Liver (tissue), 9 donors: Measurements from ENCODE around the gene PDLIM7. TPM values are rescaled to one million over a fixed set of nuclear protein-coding genes. Genes with fewer than 3 reads are reported as not detected.

Source experiments
- DNase-seq: peaks from one replicate; pipeline ENCODE4 v3.0.0-alpha.2; 2017; ENCODE audit warnings: low spot score
- H3K27ac ChIP-seq, 2 donors: one replicate each; pipeline ENCODE4 v1.7.0; 2013; ENCODE audit warnings: inconsistent platforms in 2 of 2, low read length in 2 of 2, control low read depth in 1 of 2, low read depth in 1 of 2, mild to moderate bottlenecking in 1 of 2
- H3K27me3 ChIP-seq, 4 donors: one replicate each; pipeline versions ENCODE4 v1.6.1 to v1.7.0; 2013; ENCODE audit warnings: low read length in 3 of 4, inconsistent platforms in 1 of 4, mild to moderate bottlenecking in 1 of 4, moderate library complexity in 1 of 4; ENCODE audit not compliant: control insufficient read depth in 4 of 4, insufficient read depth in 4 of 4
- H3K36me3 ChIP-seq, 4 donors: one replicate each; pipeline versions ENCODE4 v1.6.1 to v1.7.0; 2013; ENCODE audit warnings: low read length in 3 of 4, mild to moderate bottlenecking in 3 of 4, low read depth in 1 of 4, moderate library complexity in 1 of 4; ENCODE audit not compliant: control insufficient read depth in 4 of 4, insufficient read depth in 3 of 4
- H3K4me1 ChIP-seq, 4 donors: one replicate each; pipeline versions ENCODE4 v1.6.1 to v1.7.0; 2013; ENCODE audit warnings: low read length in 3 of 4, mild to moderate bottlenecking in 3 of 4, moderate library complexity in 1 of 4; ENCODE audit not compliant: control insufficient read depth in 4 of 4, insufficient read depth in 4 of 4
- H3K4me3 ChIP-seq, 3 donors: one replicate each; pipeline versions ENCODE4 v1.6.1 to v1.7.0; 2013; ENCODE audit warnings: low read length in 3 of 3, control low read depth in 1 of 3, low read depth in 1 of 3, mild to moderate bottlenecking in 1 of 3
- H3K9ac ChIP-seq, 2 donors: one replicate each; pipeline ENCODE4 v1.7.0; 2013; ENCODE audit warnings: low read length in 2 of 2, mild to moderate bottlenecking in 2 of 2, moderate library complexity in 2 of 2, control low read depth in 1 of 2, low read depth in 1 of 2
- H3K9me3 ChIP-seq, 4 donors: one replicate each; pipeline versions ENCODE4 v1.6.1 to v1.7.0; 2013; ENCODE audit warnings: low read length in 3 of 4; ENCODE audit not compliant: control insufficient read depth in 4 of 4
- EGR1 ChIP-seq, 2 donors: IDR thresholded peaks; 2 replicates each; pipeline ENCODE4 v1.6.1; 2016 to 2018; ENCODE audit warnings: antibody characterized with exemption in 2 of 2, low read depth in 2 of 2
- FOXA2 ChIP-seq: IDR thresholded peaks from 2 replicates; pipeline ENCODE4 v1.6.1; 2016; ENCODE audit warnings: antibody characterized with exemption
- GABPA ChIP-seq, 2 donors: IDR thresholded peaks in 1 of 2; conservative IDR thresholded peaks in 1 of 2; 2 replicates each; pipeline ENCODE4 v1.6.1; 2016; ENCODE audit warnings: antibody characterized with exemption in 2 of 2, mild to moderate bottlenecking in 1 of 2, moderate library complexity in 1 of 2
- HNF4A ChIP-seq, 2 donors: conservative IDR thresholded peaks; 2 replicates each; pipeline ENCODE4 v1.6.1; 2016; ENCODE audit warnings: antibody characterized with exemption in 2 of 2, mild to moderate bottlenecking in 2 of 2
- HNF4G ChIP-seq: IDR thresholded peaks from 2 replicates; pipeline ENCODE4 v1.6.1; 2016; ENCODE audit warnings: antibody characterized with exemption
- JUND ChIP-seq, 2 donors: IDR thresholded peaks; 2 replicates each; pipeline ENCODE4 v1.6.1; 2016; ENCODE audit warnings: antibody characterized with exemption in 2 of 2
- NR2F2 ChIP-seq: IDR thresholded peaks from 2 replicates; pipeline ENCODE4 v1.6.1; 2016; ENCODE audit warnings: antibody characterized with exemption
- RAD21 ChIP-seq, 2 donors: IDR thresholded peaks; 2 replicates each; pipeline ENCODE4 v1.6.1; 2016; ENCODE audit warnings: antibody characterized with exemption in 2 of 2, mild to moderate bottlenecking in 2 of 2
- RXRA ChIP-seq, 2 donors: IDR thresholded peaks; 2 replicates each; pipeline ENCODE4 v1.6.1; 2017 to 2018; ENCODE audit warnings: antibody characterized with exemption in 2 of 2, mild to moderate bottlenecking in 1 of 2
- SP1 ChIP-seq: IDR thresholded peaks from 2 replicates; pipeline ENCODE4 v1.6.1; 2018; ENCODE audit warnings: antibody characterized with exemption, mild to moderate bottlenecking
- TAF1 ChIP-seq: conservative IDR thresholded peaks from 2 replicates; pipeline ENCODE4 v1.6.1; 2016; ENCODE audit warnings: antibody characterized with exemption, mild to moderate bottlenecking
- YY1 ChIP-seq: IDR thresholded peaks from 2 replicates; pipeline ENCODE4 v1.6.1; 2016; ENCODE audit warnings: antibody characterized with exemption, mild to moderate bottlenecking
- WGBS: extraction: QIAGEN DNeasy Blood & Tissue Kit; methylation state at CpG from one replicate; pipeline ENCODE4 v1.1.7; 2013; 5-methylcytosine and 5-hydroxymethylcytosine counted together
- polyA plus RNA-seq, 2 donors: library from polyadenylated mRNA; stranded (reverse) in 1 of 2; unstranded in 1 of 2; fragments of 200-250 nt in 1 of 2; fragments of >200 nt in 1 of 2; fragmentation: Nextera tagmentation in 1 of 2; extraction: Ambion mirVana in 1 of 2; gene quantifications; one replicate each; pipeline versions ENCODE4 v1.2.1 to v1.2.3, GENCODE V29; 2013 to 2015
- total RNA-seq, 2 donors: library from RNA; depleted of rRNA; stranded (reverse); fragments of >200 nt; gene quantifications; one replicate each; pipeline ENCODE4 v1.2.3, GENCODE V29; 2014
- TF ChIP-seq, protein P1 (sequence below): IDR thresholded peaks from 2 replicates; pipeline ENCODE4 v1.6.1; 2016; ENCODE audit warnings: antibody characterized with exemption
- TF ChIP-seq, protein P2 (sequence below): IDR thresholded peaks from 2 replicates; pipeline ENCODE4 v1.6.1; 2016; ENCODE audit warnings: antibody characterized with exemption
- TF ChIP-seq, protein P3 (sequence below): IDR thresholded peaks from 2 replicates; pipeline ENCODE4 v1.6.1; 2016; ENCODE audit warnings: antibody characterized with exemption
- TF ChIP-seq, protein P4 (sequence below): fragments of 150-350 bp; IDR thresholded peaks from 2 replicates; pipeline ENCODE4 v1.5.1; 2017; ENCODE audit warnings: improper control_type of control experiment, low read depth, low read length; ENCODE audit not compliant: missing input control
- donor health status: healthy.
- donor health status: healthy.
- donor health status: healthy.
- donor health status: healthy.
- donor health status: healthy.

Gene PDLIM7
- total and polyA plus RNA-seq, 4 donors = 5.5 to 36.0 (median 8.5) TPM

DNA sequence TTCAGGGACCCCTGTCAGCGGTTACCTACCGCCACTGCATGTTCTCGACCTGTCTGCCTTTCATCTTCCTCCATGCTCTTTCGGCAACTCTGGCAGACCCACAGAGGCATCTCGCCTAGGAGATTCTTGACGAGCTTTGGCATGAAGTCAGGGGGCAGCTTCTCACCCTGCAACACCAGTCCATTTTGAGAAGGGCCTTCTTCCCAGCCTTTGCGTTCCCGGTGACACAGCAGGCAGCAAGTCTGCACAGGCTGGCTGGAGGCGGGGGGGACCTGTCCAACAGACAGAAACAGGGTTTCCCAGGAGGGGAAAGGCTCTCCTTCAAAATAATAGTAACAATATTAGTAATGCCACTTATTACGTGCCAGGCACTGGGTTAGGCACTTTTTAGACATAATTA, 41.5 kb upstream of the PDLIM7 start:
- 96% methylated on average over 10 of the region's 10 CpGs for WGBS
- TF ChIP-seq TAF1 (no peak), EGR1 (IDR thresholded peaks at IDR 0.05; ENCODE audit: low read depth in 2 of 2) (no peak)
- TF ChIP-seq, protein P1, sequence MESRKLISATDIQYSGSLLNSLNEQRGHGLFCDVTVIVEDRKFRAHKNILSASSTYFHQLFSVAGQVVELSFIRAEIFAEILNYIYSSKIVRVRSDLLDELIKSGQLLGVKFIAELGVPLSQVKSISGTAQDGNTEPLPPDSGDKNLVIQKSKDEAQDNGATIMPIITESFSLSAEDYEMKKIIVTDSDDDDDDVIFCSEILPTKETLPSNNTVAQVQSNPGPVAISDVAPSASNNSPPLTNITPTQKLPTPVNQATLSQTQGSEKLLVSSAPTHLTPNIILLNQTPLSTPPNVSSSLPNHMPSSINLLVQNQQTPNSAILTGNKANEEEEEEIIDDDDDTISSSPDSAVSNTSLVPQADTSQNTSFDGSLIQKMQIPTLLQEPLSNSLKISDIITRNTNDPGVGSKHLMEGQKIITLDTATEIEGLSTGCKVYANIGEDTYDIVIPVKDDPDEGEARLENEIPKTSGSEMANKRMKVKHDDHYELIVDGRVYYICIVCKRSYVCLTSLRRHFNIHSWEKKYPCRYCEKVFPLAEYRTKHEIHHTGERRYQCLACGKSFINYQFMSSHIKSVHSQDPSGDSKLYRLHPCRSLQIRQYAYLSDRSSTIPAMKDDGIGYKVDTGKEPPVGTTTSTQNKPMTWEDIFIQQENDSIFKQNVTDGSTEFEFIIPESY = no peak
- H3K9me3 ChIP-seq = no peaks in the 10 kb centered on the region
- no peaks in the 10 kb centered on the region for H3K27me3 ChIP-seq
- H3K4me1 ChIP-seq = peaks cover 2 to 15% (median 12%) of the 10 kb centered on the region in 4 donors
- no peak overlapping the region for H3K4me3 ChIP-seq
- no peak overlapping the region for H3K9ac ChIP-seq
- DNase-seq = no peak
- peaks cover 9 to 21% (median 17%) of the 10 kb centered on the region in 4 donors for H3K36me3 ChIP-seq
- H3K27ac ChIP-seq = no peak overlapping the region

DNA sequence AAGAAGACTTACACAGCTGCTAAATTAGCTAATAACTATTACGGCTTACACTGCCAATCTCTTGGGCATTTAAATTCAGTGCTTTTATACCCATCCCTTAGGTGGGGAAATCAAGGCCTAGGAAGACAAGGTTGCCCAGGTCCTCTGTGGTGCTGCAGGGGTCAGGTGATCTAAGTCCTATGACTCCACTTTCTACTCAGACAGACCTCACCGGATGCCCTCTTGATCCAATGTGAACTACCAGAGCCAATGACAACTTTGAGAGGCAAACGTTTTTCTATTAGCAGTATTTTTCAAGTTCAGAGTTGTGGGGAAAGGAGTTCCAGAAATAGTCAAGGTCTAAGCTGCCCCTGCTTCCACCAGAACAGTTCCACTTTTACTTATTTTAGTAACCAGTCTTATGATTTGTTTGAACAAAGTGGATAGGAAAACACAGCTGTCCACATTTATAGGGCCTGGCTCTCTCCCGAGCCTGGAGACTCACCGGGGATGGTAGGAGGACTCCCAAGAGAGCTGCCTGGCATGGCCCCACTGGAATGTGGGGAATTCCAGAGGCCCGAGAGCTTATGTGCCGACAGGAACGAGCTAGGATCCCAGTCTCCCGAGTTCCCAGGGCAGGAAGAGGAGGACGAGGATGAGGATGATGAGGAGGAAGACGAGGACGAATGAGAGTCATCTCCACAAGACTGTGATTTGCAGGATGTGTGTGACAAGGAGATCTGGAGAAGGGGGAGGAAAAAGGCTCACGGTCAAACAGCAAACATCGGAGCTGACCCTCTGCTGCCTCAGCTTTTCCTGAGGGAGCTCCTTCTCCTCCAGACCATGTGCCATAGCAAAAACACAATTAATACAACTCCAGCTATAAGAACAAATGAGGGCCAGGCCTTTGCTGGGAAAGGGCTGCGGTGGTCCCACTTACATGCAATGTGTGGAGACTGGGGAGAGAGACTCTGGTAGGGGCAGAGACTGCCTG, 40.3 kb upstream of the PDLIM7 start:
- WGBS = 46% methylated on average over 15 of the region's 15 CpGs
- Histone ChIP-seq H3K4me1 (peaks cover 2 to 16% (median 13%) of the 10 kb centered on the region in 4 donors), H3K27ac (no peak overlapping the region), H3K9ac (no peak overlapping the region), H3K9me3 (no peaks in the 10 kb centered on the region), H3K27me3 (no peaks in the 10 kb centered on the region), H3K4me3 (no peak overlapping the region), H3K36me3 (peaks cover 9 to 27% (median 17%) of the 10 kb centered on the region in 4 donors)
- TF ChIP-seq FOXA2 (no peak), HNF4G (no peak), GABPA (IDR thresholded peaks at IDR 0.05 in 1 of 2, conservative IDR thresholded peaks at IDR 0.05 in 1 of 2) (no peak), RXRA (IDR thresholded peaks at IDR 0.05) (no peak), SP1 (no peak), JUND (IDR thresholded peaks at IDR 0.05) (no peak)
- TF ChIP-seq, protein P2, sequence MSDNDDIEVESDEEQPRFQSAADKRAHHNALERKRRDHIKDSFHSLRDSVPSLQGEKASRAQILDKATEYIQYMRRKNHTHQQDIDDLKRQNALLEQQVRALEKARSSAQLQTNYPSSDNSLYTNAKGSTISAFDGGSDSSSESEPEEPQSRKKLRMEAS = no peak
- no peak for DNase-seq

DNA sequence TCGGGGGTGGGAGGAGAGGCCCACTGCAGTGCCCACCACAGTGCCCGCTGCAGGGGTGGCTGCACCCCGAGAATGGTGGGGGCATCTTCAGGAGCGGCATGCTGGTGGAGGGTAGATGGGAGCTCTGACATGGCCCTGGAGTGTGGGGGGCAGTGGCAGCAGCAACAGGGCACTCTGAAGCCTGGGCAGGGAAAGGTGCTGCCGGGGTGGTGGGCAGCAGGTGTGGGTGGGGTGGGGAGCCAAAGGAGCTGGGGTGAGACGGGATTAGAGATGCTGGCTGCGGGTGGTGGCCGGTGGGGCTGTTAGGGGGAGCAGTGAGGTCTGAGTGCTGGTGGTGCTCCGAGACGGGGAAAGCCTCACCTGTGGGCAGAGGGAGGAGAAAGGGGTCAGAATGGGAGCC, 39.0 kb upstream of the PDLIM7 start:
- Histone ChIP-seq H3K4me3 (no peak overlapping the region), H3K9me3 (no peaks in the 10 kb centered on the region), H3K27me3 (no peaks in the 10 kb centered on the region), H3K27ac (no peak overlapping the region), H3K36me3 (peaks cover 9 to 38% (median 21%) of the 10 kb centered on the region in 4 donors), H3K9ac (no peak overlapping the region), H3K4me1 (peaks cover 2 to 16% (median 13%) of the 10 kb centered on the region in 4 donors)
- WGBS = 94% methylated on average over 10 of the region's 10 CpGs
- DNase-seq = no peak
- TF ChIP-seq, protein P1 = no peak
- TF ChIP-seq TAF1 = no peak
- no peak for TF ChIP-seq NR2F2
- TF ChIP-seq FOXA2 = no peak
- TF ChIP-seq HNF4G = no peak
- no peak for TF ChIP-seq GABPA (IDR thresholded peaks at IDR 0.05 in 1 of 2, conservative IDR thresholded peaks at IDR 0.05 in 1 of 2)
- TF ChIP-seq, protein P3, sequence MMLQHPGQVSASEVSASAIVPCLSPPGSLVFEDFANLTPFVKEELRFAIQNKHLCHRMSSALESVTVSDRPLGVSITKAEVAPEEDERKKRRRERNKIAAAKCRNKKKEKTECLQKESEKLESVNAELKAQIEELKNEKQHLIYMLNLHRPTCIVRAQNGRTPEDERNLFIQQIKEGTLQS = no peak
- TF ChIP-seq, protein P4, sequence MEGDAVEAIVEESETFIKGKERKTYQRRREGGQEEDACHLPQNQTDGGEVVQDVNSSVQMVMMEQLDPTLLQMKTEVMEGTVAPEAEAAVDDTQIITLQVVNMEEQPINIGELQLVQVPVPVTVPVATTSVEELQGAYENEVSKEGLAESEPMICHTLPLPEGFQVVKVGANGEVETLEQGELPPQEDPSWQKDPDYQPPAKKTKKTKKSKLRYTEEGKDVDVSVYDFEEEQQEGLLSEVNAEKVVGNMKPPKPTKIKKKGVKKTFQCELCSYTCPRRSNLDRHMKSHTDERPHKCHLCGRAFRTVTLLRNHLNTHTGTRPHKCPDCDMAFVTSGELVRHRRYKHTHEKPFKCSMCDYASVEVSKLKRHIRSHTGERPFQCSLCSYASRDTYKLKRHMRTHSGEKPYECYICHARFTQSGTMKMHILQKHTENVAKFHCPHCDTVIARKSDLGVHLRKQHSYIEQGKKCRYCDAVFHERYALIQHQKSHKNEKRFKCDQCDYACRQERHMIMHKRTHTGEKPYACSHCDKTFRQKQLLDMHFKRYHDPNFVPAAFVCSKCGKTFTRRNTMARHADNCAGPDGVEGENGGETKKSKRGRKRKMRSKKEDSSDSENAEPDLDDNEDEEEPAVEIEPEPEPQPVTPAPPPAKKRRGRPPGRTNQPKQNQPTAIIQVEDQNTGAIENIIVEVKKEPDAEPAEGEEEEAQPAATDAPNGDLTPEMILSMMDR = no peak
- TF ChIP-seq RAD21 (IDR thresholded peaks at IDR 0.05) = no peak
- no peak for TF ChIP-seq RXRA (IDR thresholded peaks at IDR 0.05)
- TF ChIP-seq JUND (IDR thresholded peaks at IDR 0.05) = no peak
- TF ChIP-seq, protein P2 = no peak
- no peak for TF ChIP-seq EGR1 (IDR thresholded peaks at IDR 0.05; ENCODE audit: low read depth in 2 of 2)
- no peak for TF ChIP-seq HNF4A (conservative IDR thresholded peaks at IDR 0.05)
- TF ChIP-seq YY1 = no peak
